Globus pallidus (tissue), 1 donor: Measurements from ENCODE around the gene AFG3L2.

Experiments used
- DNase-seq: peaks from one replicate; pipeline ENCODE4 v3.0.0-alpha.2; 2015; ENCODE audit warnings: low spot score

Gene AFG3L2

DNA sequence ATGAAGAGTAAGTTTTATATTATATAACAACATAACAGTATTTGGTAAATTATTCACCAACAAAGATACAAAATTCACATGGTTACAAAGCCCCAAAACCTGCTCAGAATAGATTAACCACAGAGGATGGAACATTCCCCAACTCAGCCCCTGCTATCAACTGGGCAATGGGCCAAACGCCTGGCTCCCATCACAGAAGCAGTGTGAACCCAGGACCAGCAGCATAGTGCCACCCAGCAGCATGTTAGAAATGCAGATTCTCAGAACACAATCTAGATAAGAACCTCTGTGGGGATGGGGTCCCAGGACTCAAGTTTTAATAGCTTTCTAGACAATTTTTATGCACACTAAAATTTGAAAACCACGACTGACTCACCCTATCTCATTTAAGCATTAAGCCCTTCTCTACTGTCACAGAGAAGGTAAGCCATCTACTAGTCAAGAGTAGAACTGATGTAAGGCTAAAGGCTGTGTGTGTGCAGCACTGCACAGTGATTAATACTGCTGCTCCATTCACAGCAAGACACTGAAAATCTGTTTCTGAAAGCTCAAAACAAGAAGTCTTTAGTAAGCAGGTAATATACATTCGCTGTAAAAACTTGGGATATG, 15.2 kb downstream of the AFG3L2 start:
- no peak for DNase-seq

- no peak for DNase-seq
Measured at GRCh38 chr18:12359515-12359927, 17.5 kb downstream of the AFG3L2 start.

DNA sequence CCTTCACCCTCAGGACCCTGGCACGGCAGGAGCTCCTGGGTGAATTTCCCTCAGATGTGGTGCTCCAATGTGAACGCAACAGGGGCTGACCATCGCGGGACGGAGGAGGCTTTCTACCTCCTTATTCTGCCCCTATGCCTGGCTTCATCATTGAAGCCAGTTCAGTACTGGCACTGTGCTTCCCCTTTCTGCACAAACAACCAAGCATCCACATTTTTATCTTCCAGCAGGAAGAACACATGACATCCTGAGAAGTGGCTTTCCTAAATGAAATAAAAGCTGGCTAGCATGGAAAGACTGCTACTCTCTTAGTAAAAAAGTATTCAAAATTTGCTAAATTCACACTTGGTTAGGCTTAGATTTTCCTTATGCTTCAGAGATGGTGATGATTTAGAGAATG, 24.8 kb downstream of the AFG3L2 start:
- DNase-seq, result no peak

GRCh38 chr18:12347895-12348294, 29.1 kb downstream of the AFG3L2 start:
- no peak for DNase-seq

- DNase-seq, result no peak
Measured at GRCh38 chr18:12346240-12346565, 30.8 kb downstream of the AFG3L2 start.

GRCh38 chr18:12345491-12346239, 31.4 kb downstream of the AFG3L2 start:
- DNase-seq, result no peak

- no peak for DNase-seq
Measured at GRCh38 chr18:12342661-12343060, 34.4 kb downstream of the AFG3L2 start.

- DNase-seq, result no peak
Measured at GRCh38 chr18:12340945-12341660, 35.9 kb downstream of the AFG3L2 start.

- no peak for DNase-seq
Measured at GRCh38 chr18:12338382-12338781, 38.6 kb downstream of the AFG3L2 start.

- no peak for DNase-seq
Measured at GRCh38 chr18:12336887-12337286, 40.1 kb downstream of the AFG3L2 start.

DNA sequence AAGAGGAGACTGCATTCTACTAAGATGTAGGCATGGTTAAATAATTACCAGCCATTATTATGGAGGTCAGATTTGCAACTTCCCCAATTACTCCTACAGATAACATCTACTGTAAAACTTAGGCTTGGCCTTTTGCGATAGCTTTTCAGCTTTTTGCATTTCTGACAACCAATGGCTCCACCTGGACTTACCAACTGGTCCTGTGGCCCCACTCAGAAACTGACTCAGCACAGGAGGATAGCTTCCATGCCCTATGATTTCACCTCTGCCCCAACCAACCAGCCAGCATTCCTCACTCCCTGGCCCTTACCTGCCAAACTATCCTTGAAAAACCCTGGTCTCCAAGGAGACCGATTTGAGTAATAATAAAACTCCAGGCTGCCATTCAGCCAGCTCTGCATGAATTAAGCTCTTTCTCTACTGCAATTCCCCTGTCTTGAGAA, 40.8 kb downstream of the AFG3L2 start:
- DNase-seq, result no peak

GRCh38 chr18:12335503-12335902, 41.5 kb downstream of the AFG3L2 start:
- DNase-seq, result no peak

GRCh38 chr18:12334863-12335262, 42.2 kb downstream of the AFG3L2 start:
- no peak for DNase-seq

DNA sequence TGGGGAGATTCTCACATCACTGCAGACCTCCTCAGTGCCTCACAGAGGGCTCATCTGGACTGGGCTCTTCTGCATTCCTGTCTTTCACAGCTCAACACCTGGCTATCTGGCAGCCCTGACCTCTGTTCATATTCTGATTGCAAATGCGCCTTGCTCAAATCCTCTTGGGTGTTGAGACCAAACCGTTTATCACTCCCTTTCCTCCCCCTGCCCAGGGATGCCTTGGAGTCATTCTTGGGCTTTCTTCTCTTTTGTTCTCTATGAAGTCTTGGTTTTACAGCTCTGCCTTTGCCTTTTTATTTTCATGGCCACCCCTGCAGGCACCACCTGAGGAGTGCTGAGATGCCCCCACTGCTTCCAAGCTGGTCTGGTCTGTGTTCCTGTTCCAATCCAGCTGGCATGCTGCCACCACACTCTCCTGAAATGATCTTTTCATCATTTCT, 42.6 kb downstream of the AFG3L2 start:
- no peak for DNase-seq

GRCh38 chr18:12333506-12334290, 43.3 kb downstream of the AFG3L2 start:
- DNase-seq, result no peak

DNA sequence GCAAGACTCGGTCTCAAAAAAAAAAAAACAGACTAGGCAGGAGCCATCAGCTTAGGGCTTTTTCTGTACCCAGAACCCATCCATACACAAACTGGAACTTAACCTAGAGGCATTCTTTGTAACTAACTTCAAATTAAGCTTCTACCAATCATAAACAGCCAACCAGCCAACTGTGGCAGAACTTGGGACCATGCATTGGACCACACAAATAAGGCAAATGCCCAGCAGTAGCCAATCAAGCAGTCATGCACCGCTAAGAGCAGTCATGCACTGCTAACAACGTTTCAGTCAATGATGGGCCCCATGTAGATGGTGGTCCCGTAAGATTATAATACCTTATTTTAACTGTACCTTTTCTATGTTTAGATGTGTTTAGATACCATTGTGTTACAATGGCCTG, 46.3 kb downstream of the AFG3L2 start:
- no peak for DNase-seq

GRCh38 chr18:12329125-12329698, 47.8 kb downstream of the AFG3L2 start:
- DNase-seq, result no peak

DNA sequence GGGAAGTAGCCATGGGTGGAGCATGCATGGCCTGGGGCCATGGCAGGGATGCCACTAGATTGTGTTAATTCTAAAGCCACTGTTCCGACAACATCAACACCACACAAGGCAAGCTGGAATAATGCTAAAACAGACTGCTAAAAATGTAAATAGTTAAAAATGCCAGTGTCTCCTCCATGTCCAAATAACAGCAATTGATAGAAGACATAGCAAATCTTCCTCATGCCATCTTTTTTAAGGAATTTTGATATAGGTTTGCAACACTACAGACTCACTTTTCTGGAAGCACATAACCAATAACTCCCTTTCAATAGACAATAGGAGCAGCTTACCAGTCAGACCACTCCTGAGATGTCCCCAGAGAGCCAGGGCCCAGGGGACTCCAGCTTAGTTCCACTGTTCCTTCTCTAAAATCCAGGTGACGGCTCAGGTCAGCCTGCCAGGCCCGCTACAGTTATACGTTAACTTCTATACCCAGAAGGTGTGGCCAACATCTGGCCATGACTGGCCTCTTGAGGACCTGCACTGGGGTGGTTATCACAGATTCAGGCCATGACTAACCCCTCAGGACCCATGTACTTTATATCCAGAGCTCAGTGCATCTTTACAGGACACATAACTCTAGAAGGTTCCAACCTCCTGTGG, 48.7 kb downstream of the AFG3L2 start:
- no peak for DNase-seq

- DNase-seq, result peak; percentile 15
Measured at GRCh38 chr18:12327510-12328178, 49.4 kb downstream of the AFG3L2 start.

- no peak for DNase-seq
Measured at GRCh38 chr18:12326711-12327460, 50.1 kb downstream of the AFG3L2 start.
